Calu3 (cell line): ENCODE data around the gene NEO1. TPM values are rescaled to one million over a fixed set of nuclear protein-coding genes. Genes with fewer than 3 reads are reported as not detected.

ENCODE experiments used
- BruUV-seq: library from RNA; stranded (reverse); fragments of 400-500 nt; replicated peaks from 2 replicates; lab custom pipeline; 2021; lab: Mats Ljungman, UMichigan
- CTCF ChIA-PET: fragments of 300-600 bp; sonication (Branson Sonifier 250); formaldehyde crosslinking; loops from one replicate; lab custom pipeline; 2022; ENCODE audit warnings: antibody characterized with exemption; lab: Charles Lee
- DNase-seq: peaks from one replicate; pipeline ENCODE4 v3.0.0; 2022
- H3K27ac Mint-ChIP-seq: one replicate; pipeline ENCODE4 v1.8.0; 2022; ENCODE audit warnings: mixed read lengths; ENCODE audit not compliant: unreplicated experiment
- H3K27me3 Mint-ChIP-seq: one replicate; pipeline ENCODE4 v1.8.0; 2022; ENCODE audit warnings: mixed read lengths; ENCODE audit not compliant: unreplicated experiment
- H3K36me3 Mint-ChIP-seq: one replicate; pipeline ENCODE4 v1.8.0; 2022; ENCODE audit warnings: mild to moderate bottlenecking, moderate library complexity, mixed read lengths; ENCODE audit not compliant: insufficient read depth, unreplicated experiment
- H3K4me1 Mint-ChIP-seq: one replicate; pipeline ENCODE4 v1.8.0; 2022; ENCODE audit warnings: mild to moderate bottlenecking, low read depth, mixed read lengths; ENCODE audit not compliant: unreplicated experiment
- H3K4me3 Mint-ChIP-seq: one replicate; pipeline ENCODE4 v1.8.0; 2022; ENCODE audit warnings: mild to moderate bottlenecking, low read depth, moderate library complexity, mixed read lengths; ENCODE audit not compliant: unreplicated experiment
- H3K9me3 Mint-ChIP-seq: one replicate; pipeline ENCODE4 v1.8.0; 2022; ENCODE audit warnings: low read depth, mixed read lengths; ENCODE audit not compliant: unreplicated experiment
- intact Hi-C: fragments of 100-400 bp; cut with micrococcal nuclease; formaldehyde crosslinking; loops from one replicate; pipeline ENCODE4 v1.10.0; 2022; ENCODE audit not compliant: unreplicated experiment
- total RNA-seq: library from RNA; stranded (reverse); gene quantifications from 2 replicates; pipeline ENCODE4 v1.2.3, GENCODE V29; 2022
- TF ChIP-seq, protein P1 (sequence below): fragments of 200-600 bp; IDR thresholded peaks from one replicate; pipeline ENCODE4 v1.8.0; 2022; ENCODE audit warnings: antibody characterized with exemption; ENCODE audit not compliant: unreplicated experiment

The NEO1 gene
- total RNA-seq, 1 experiment from 2014 or later, result 20.4 TPM

DNA sequence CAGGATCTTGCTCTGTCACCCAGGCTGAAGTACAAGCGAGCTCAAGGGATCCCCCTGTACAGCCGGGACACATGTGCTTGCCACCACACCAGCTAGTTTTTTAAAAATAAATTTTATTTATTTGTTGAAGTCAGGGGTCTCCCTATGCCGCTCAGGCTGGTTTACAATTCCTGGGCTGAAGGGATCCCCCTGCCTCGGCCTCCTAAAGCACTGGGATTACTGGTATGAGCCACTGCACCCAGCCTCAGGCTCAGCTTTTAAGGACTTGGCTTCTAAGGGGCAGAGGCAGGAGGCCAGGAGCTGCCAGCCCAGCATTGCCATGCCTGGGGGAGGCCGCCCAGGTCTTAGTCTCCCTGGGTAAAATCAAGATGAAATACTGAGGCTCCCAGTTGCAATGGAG lies 279.2 kb downstream of the NEO1 start:
- Mint-ChIP-seq H3K27ac (no peak overlapping the region), H3K4me3 (no peak overlapping the region), H3K36me3 (no peaks in the 10 kb centered on the region), H3K9me3 (no peaks in the 10 kb centered on the region), H3K27me3 (peaks cover 54% of the 10 kb centered on the region), H3K4me1 (no peaks in the 10 kb centered on the region)
- no peak for DNase-seq
- TF ChIP-seq, protein P1, sequence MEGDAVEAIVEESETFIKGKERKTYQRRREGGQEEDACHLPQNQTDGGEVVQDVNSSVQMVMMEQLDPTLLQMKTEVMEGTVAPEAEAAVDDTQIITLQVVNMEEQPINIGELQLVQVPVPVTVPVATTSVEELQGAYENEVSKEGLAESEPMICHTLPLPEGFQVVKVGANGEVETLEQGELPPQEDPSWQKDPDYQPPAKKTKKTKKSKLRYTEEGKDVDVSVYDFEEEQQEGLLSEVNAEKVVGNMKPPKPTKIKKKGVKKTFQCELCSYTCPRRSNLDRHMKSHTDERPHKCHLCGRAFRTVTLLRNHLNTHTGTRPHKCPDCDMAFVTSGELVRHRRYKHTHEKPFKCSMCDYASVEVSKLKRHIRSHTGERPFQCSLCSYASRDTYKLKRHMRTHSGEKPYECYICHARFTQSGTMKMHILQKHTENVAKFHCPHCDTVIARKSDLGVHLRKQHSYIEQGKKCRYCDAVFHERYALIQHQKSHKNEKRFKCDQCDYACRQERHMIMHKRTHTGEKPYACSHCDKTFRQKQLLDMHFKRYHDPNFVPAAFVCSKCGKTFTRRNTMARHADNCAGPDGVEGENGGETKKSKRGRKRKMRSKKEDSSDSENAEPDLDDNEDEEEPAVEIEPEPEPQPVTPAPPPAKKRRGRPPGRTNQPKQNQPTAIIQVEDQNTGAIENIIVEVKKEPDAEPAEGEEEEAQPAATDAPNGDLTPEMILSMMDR, result no peak
- intact Hi-C loops, result no loop called here
- CTCF ChIA-PET, result no interaction called here
- no TSS peak for BruUV-seq

DNA sequence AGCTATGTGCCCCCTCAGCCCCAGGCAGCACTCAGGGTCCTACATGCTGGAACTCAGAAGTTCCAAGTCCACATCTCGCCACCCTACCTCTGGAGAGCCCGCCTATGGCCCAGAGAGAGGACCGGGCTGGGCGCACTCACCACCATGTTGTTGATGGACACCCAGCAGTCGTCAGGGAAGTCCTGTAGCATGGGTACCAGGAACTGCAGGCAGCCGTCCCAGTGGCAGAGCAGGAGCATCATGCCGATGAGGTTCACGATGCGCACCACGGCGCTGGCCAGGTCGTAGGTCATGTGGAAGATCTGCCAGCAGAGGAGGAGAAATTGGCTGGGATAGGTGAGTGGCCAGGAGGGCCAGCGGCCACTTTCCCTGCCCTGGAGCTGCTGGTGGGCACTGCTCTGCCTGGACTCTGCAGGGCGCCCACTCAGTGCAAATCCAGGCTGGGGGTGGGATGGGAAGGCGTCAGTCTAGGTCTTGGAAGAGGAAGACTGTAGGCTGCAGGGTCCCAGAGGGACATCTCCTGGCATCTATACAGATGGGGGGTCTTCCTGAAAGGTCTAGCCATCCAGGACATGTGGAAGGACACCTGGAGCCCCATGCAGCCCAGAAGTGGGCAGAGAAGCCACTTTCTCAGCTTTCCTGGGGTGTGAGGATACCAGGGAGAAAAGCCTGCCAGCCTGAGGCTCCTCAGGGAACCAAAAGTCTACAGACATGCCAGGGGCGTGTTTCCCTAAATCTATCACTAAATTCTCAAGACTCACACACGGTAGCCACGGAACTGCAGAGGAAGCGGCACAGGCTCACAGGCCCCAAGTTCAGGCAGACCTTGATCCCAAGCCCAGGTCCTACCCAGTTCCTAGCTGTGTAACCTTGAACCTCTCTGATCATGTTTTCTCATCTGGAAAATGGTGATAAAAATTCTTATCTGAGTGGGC lies 280.0 kb downstream of the NEO1 start:
- Mint-ChIP-seq H3K4me1 (no peaks in the 10 kb centered on the region), H3K9me3 (no peaks in the 10 kb centered on the region), H3K27ac (no peak overlapping the region), H3K27me3 (peaks cover 54% of the 10 kb centered on the region), H3K4me3 (no peak overlapping the region), H3K36me3 (no peaks in the 10 kb centered on the region)
- DNase-seq, result no peak
- TF ChIP-seq, protein P1, result no peak
- BruUV-seq, result no TSS peak
- CTCF ChIA-PET, result no interaction called here
- intact Hi-C loops, result no loop called here

DNA sequence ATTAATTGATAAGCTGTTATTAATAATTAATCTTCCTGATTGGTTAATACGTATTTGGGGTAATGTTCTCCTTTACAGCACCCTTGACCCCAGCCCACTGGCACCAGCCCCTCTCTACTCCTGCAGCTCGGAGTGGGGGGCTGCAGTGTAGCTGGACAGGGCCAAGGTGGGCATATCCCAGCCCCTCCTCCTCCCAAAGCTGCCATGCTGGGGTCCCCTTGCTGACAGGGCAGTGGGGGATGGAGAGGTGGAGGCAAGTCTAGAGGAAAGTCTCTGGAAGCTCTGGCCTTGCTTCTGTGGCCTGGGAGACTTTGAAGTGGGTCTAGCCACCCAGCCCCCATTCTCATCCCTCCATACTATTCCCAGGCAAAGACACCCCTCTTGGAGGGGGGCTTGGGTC lies 280.7 kb downstream of the NEO1 start:
- H3K27me3 Mint-ChIP-seq, result peaks cover 54% of the 10 kb centered on the region
- intact Hi-C loops, result no loop called here
- H3K36me3 Mint-ChIP-seq, result no peaks in the 10 kb centered on the region
- TF ChIP-seq, protein P1, result no peak
- H3K27ac Mint-ChIP-seq, result no peak overlapping the region
- no TSS peak for BruUV-seq
- CTCF ChIA-PET, result no interaction called here
- no peak for DNase-seq
- no peaks in the 10 kb centered on the region for H3K9me3 Mint-ChIP-seq
- no peaks in the 10 kb centered on the region for H3K4me1 Mint-ChIP-seq
- no peak overlapping the region for H3K4me3 Mint-ChIP-seq

DNA sequence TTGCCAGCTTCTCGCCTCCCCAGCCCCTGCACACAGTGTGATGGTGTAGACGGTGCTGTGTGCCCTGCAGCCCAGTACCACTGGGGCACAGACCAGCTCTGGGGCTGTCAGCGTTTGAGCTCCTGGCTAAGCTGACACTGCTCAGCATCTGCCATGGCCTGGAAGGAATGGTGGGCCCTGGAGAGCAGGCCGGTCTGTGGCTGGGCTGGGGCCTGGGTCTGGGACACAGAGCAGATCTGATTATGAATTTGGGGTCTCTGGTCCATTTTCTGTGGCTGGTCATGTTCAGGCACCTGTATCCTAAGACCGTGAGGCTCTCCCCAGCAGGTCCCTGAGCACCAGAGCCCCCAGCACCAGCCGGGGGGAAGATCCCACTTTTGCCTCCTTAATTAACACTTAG lies 281.8 kb downstream of the NEO1 start:
- no TSS peak for BruUV-seq
- H3K9me3 Mint-ChIP-seq, result no peaks in the 10 kb centered on the region
- peaks cover 45% of the 10 kb centered on the region for H3K27me3 Mint-ChIP-seq
- no peaks in the 10 kb centered on the region for H3K36me3 Mint-ChIP-seq
- no peak overlapping the region for H3K4me3 Mint-ChIP-seq
- DNase-seq, result no peak
- no peaks in the 10 kb centered on the region for H3K4me1 Mint-ChIP-seq
- CTCF ChIA-PET, result no interaction called here
- H3K27ac Mint-ChIP-seq, result no peak overlapping the region
- intact Hi-C loops, result no loop called here
- TF ChIP-seq, protein P1, result no peak
